NCI-H774 (cell line): ENCODE data around the gene GARRE1.
A peak's percentile ranks its signal among the peaks of the same experiment; 100 is the strongest.
"Not testable (repeated sequence)": the region's sequence is repeated elsewhere in the genome, so short reads cannot be mapped to it uniquely, and the experiment has no call there.

ENCODE experiments used
- DNase-seq: peaks from one replicate; lab custom pipeline; 2025; lab: John Stamatoyannopoulos, UW

Gene GARRE1

GRCh38 chr19:34232566-34233481 lies 21.5 kb upstream of the GARRE1 start:
- no peak for DNase-seq

GRCh38 chr19:34235425-34235940 lies 18.9 kb upstream of the GARRE1 start:
- no peak for DNase-seq

- no peak for DNase-seq
Observed at GRCh38 chr19:34236035-34236987, 18.0 kb upstream of the GARRE1 start.

- no peak for DNase-seq
Observed at GRCh38 chr19:34237283-34237682, 17.1 kb upstream of the GARRE1 start.

- DNase-seq = no peak
Observed at GRCh38 chr19:34237939-34238338, 16.4 kb upstream of the GARRE1 start.

GRCh38 chr19:34241513-34242337 lies 12.6 kb upstream of the GARRE1 start:
- peak; percentile 64 for DNase-seq

GRCh38 chr19:34243138-34243875 lies 11.0 kb upstream of the GARRE1 start:
- DNase-seq = not testable (repeated sequence)

GRCh38 chr19:34243876-34244578 lies 10.3 kb upstream of the GARRE1 start:
- no peak for DNase-seq

- no peak for DNase-seq
Observed at GRCh38 chr19:34244611-34245299, 9.6 kb upstream of the GARRE1 start.

GRCh38 chr19:34246340-34246739 lies 8.0 kb upstream of the GARRE1 start:
- no peak for DNase-seq

- no peak for DNase-seq
Observed at GRCh38 chr19:34248941-34249340, 5.4 kb upstream of the GARRE1 start.

- not testable (repeated sequence) for DNase-seq
Observed at GRCh38 chr19:34253167-34253566, 1.2 kb upstream of the GARRE1 start.

GRCh38 chr19:34253681-34254045 lies 691 bp upstream of the GARRE1 start:
- DNase-seq = not testable (repeated sequence)

GRCh38 chr19:34254698-34255432 lies 511 bp downstream of the GARRE1 start:
- peak; percentile 50 for DNase-seq

GRCh38 chr19:34255546-34255945 lies 1.2 kb downstream of the GARRE1 start:
- DNase-seq = no peak

GRCh38 chr19:34256835-34257558 lies 2.6 kb downstream of the GARRE1 start:
- DNase-seq = no peak

- no peak for DNase-seq
Observed at GRCh38 chr19:34257559-34257924, 3.2 kb downstream of the GARRE1 start.

GRCh38 chr19:34259367-34260095 lies 5.2 kb downstream of the GARRE1 start:
- DNase-seq = no peak
